B cell (primary cell): Measurements from ENCODE around the gene MTUS2.

Experiments used
- EZH2 ChIP-seq: IDR thresholded peaks from 2 replicates; pipeline ENCODE4 v1.6.1; 2012; ENCODE audit warnings: borderline replicate concordance, low read depth, mild to moderate bottlenecking, moderate library complexity, low read length; ENCODE audit not compliant: insufficient read depth, poor library complexity, severe bottlenecking
- TF ChIP-seq, protein P1 (sequence below): fragments of 200-600 bp; IDR thresholded peaks from one replicate; pipeline ENCODE4 v1.8.0; 2022; ENCODE audit warnings: antibody characterized with exemption, mild to moderate bottlenecking

DNA sequence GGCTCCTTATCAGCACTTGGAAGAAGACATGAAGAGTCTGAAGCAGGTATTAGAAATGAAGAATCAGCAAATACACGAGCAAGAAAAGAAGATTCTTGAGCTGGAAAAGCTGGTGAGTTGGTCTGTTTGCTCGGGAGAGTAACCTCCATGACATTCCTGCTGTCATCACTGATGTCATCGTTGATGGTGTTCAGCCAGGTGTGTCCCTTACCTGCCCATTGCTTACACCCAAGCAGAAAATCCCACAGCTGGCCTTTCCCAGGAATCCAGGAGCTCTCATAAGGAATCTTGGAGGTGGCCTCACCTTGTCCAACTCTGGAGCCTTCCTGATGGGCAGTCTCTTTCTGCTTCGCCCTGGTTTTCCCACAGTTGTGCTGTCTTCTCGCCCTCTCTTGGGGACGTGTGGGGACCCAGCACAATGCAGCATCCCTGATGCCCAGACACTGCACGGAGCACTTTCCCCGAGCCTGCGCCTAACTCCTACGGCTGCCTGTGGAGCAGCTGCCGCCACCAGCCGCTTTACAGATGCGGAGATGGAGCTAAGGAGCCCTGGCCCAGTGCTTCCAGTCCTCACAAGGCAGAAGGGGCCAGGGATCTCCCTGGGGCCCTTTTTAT, 678.4 kb downstream of the MTUS2 start:
- TF ChIP-seq, protein P1, sequence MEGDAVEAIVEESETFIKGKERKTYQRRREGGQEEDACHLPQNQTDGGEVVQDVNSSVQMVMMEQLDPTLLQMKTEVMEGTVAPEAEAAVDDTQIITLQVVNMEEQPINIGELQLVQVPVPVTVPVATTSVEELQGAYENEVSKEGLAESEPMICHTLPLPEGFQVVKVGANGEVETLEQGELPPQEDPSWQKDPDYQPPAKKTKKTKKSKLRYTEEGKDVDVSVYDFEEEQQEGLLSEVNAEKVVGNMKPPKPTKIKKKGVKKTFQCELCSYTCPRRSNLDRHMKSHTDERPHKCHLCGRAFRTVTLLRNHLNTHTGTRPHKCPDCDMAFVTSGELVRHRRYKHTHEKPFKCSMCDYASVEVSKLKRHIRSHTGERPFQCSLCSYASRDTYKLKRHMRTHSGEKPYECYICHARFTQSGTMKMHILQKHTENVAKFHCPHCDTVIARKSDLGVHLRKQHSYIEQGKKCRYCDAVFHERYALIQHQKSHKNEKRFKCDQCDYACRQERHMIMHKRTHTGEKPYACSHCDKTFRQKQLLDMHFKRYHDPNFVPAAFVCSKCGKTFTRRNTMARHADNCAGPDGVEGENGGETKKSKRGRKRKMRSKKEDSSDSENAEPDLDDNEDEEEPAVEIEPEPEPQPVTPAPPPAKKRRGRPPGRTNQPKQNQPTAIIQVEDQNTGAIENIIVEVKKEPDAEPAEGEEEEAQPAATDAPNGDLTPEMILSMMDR: no peak
- no peak for TF ChIP-seq EZH2
